Measurements from ENCODE around the gene ATP1B2.

DNA sequence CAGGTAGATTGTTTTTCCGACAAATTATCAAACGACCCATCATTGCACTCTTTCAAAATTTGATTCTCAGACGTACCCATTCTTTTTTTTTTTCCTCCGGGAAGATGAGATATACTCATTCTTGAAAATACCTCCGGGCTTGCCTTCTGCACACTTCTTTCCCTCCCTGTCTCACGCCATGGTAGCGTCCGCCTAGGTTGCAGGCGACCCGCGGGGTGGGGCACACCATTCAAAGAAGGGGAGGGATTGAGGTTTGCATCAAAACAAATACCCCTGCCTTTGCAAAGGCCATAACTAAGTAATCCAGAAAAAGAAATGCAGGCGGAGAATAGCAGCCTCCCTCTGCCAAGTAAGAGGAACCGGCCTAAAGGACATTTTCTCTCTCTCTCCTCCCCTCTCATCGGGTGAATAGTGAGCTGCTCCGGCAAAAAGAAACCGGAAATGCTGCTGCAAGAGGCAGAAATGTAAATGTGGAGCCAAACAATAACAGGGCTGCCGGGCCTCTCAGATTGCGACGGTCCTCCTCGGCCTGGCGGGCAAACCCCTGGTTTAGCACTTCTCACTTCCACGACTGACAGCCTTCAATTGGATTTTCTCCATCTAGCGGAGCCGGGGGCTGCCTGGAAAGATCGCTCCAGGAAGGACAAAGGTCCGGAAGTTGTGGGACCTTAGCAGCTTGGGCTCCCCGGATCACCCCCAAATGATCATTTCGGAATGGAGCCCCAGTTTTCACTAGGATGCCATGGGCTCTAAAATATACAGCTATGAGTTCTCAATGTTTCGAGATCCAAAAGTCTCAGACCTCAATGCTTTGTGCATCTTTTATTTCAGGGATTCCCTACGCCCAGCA lies 35.7 kb downstream of the ATP1B2 start:
- TF ChIP-seq, protein P1, sequence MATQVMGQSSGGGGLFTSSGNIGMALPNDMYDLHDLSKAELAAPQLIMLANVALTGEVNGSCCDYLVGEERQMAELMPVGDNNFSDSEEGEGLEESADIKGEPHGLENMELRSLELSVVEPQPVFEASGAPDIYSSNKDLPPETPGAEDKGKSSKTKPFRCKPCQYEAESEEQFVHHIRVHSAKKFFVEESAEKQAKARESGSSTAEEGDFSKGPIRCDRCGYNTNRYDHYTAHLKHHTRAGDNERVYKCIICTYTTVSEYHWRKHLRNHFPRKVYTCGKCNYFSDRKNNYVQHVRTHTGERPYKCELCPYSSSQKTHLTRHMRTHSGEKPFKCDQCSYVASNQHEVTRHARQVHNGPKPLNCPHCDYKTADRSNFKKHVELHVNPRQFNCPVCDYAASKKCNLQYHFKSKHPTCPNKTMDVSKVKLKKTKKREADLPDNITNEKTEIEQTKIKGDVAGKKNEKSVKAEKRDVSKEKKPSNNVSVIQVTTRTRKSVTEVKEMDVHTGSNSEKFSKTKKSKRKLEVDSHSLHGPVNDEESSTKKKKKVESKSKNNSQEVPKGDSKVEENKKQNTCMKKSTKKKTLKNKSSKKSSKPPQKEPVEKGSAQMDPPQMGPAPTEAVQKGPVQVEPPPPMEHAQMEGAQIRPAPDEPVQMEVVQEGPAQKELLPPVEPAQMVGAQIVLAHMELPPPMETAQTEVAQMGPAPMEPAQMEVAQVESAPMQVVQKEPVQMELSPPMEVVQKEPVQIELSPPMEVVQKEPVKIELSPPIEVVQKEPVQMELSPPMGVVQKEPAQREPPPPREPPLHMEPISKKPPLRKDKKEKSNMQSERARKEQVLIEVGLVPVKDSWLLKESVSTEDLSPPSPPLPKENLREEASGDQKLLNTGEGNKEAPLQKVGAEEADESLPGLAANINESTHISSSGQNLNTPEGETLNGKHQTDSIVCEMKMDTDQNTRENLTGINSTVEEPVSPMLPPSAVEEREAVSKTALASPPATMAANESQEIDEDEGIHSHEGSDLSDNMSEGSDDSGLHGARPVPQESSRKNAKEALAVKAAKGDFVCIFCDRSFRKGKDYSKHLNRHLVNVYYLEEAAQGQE (IDR thresholded peaks at IDR 0.05; ENCODE audit: insufficient replicate concordance, low read depth), result no peak
- TF ChIP-seq, protein P2, sequence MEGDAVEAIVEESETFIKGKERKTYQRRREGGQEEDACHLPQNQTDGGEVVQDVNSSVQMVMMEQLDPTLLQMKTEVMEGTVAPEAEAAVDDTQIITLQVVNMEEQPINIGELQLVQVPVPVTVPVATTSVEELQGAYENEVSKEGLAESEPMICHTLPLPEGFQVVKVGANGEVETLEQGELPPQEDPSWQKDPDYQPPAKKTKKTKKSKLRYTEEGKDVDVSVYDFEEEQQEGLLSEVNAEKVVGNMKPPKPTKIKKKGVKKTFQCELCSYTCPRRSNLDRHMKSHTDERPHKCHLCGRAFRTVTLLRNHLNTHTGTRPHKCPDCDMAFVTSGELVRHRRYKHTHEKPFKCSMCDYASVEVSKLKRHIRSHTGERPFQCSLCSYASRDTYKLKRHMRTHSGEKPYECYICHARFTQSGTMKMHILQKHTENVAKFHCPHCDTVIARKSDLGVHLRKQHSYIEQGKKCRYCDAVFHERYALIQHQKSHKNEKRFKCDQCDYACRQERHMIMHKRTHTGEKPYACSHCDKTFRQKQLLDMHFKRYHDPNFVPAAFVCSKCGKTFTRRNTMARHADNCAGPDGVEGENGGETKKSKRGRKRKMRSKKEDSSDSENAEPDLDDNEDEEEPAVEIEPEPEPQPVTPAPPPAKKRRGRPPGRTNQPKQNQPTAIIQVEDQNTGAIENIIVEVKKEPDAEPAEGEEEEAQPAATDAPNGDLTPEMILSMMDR (IDR thresholded peaks at IDR 0.05; ENCODE audit: insufficient read depth, low read length), result no peak
- peak; percentile 69; the same call in 1 of the 2 replicates for TF ChIP-seq POLR2AphosphoS5 (IDR thresholded peaks at IDR 0.05; ENCODE audit: low read depth)
- TF ChIP-seq GABPA (IDR thresholded peaks at IDR 0.05; ENCODE audit: low read depth), result no peak

Measured in HL-60 (cell line).